NCI-H2196 (cell line): ENCODE measurements around the gene PRMT9.
A peak's percentile ranks its signal among the peaks of the same experiment; 100 is the strongest.

Experiments
- DNase-seq: peaks from one replicate; lab custom pipeline; 2025; ENCODE audit not compliant: unreplicated experiment; lab: John Stamatoyannopoulos, UW

The PRMT9 gene

GRCh38 chr4:147625733-147626132 is 58.2 kb downstream of the PRMT9 start:
- DNase-seq, result no peak

GRCh38 chr4:147620315-147620714 is 63.6 kb downstream of the PRMT9 start:
- DNase-seq, result no peak

GRCh38 chr4:147617841-147618691 is 65.9 kb downstream of the PRMT9 start:
- no peak for DNase-seq

- DNase-seq, result peak; percentile 79
Observed at GRCh38 chr4:147617173-147617840, 66.7 kb downstream of the PRMT9 start, which contains the start of gene TMEM184C. TMEM184C (plus strand) TSS chr4:147617397; CDS start chr4:147617957, 560 bp downstream.

GRCh38 chr4:147616849-147617172 is 67.2 kb downstream of the PRMT9 start:
- no peak for DNase-seq

GRCh38 chr4:147610686-147611085 is 73.3 kb downstream of the PRMT9 start:
- no peak for DNase-seq

GRCh38 chr4:147607471-147607870 is 76.5 kb downstream of the PRMT9 start:
- no peak for DNase-seq

- no peak for DNase-seq
Observed at GRCh38 chr4:147605499-147605898, 78.5 kb downstream of the PRMT9 start.

GRCh38 chr4:147599769-147600168 is 84.2 kb downstream of the PRMT9 start:
- no peak for DNase-seq

- no peak for DNase-seq
Observed at GRCh38 chr4:147599206-147599605, 84.8 kb downstream of the PRMT9 start.

GRCh38 chr4:147597561-147597960 is 86.4 kb downstream of the PRMT9 start:
- DNase-seq, result no peak

GRCh38 chr4:147596981-147597380 is 87.0 kb downstream of the PRMT9 start:
- DNase-seq, result peak; percentile 53

GRCh38 chr4:147596377-147596776 is 87.6 kb downstream of the PRMT9 start:
- no peak for DNase-seq

GRCh38 chr4:147594578-147594977 is 89.4 kb downstream of the PRMT9 start:
- DNase-seq, result no peak

GRCh38 chr4:147594107-147594506 is 89.9 kb downstream of the PRMT9 start:
- no peak for DNase-seq

- no peak for DNase-seq
Observed at GRCh38 chr4:147591106-147591505, 92.9 kb downstream of the PRMT9 start.

GRCh38 chr4:147590249-147590920 is 93.6 kb downstream of the PRMT9 start:
- peak; percentile 8 for DNase-seq

GRCh38 chr4:147589586-147589985 is 94.4 kb downstream of the PRMT9 start:
- DNase-seq, result no peak
